Measurements from ENCODE around the gene ZNF32.

ZNF32 gene, protein sequence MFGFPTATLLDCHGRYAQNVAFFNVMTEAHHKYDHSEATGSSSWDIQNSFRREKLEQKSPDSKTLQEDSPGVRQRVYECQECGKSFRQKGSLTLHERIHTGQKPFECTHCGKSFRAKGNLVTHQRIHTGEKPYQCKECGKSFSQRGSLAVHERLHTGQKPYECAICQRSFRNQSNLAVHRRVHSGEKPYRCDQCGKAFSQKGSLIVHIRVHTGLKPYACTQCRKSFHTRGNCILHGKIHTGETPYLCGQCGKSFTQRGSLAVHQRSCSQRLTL

GRCh38 chr10:43648398-43649184, at the start of gene ZNF32:
ZNF32 (minus strand) TSS chr10:43648881; CDS start chr10:43646133, 2,748 bp downstream.
- peak; percentile 77 for DNase-seq (ENCODE audit: insufficient read length, low spot score)
- no peak for FAIRE-seq
- no peak for TF ChIP-seq CTCF (IDR thresholded peaks at IDR 0.05; ENCODE audit: insufficient read depth, missing control alignments)

- DNase-seq (ENCODE audit: insufficient read length, low spot score) = no peak
- no peak for FAIRE-seq
- no peak for TF ChIP-seq CTCF (IDR thresholded peaks at IDR 0.05; ENCODE audit: insufficient read depth, missing control alignments)
These were observed 49.5 kb upstream of the ZNF32 start for GRCh38 chr10:43698156-43698555.

DNA sequence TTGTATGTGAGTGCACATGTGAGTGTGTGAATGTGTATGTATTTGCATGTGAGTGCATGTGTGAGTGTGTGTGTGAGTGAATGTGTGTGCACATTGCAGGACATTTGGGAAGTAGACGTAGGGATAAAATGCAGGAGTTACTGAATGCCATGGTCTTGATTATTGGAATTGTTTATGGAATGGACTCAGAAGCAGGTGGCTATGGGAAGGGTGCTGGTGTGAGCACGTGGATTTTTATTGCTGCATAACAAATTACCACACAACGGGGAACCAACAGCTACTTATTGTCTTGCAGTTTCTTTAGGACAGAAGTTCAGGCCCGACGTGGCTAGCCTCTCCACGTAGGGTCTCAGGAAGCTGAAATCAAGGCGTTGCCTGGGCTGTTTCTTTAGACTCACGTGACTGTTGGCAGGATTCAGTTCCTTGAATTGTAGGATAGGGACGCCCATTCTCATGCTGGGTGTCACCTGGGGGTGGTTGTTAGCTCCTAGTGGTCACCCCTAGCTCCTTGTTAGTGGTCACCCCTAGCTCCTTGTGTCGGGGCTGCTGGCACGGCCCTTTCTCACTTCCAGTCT, 48.3 kb upstream of the ZNF32 start:
- no peak for FAIRE-seq
- no peak for DNase-seq (ENCODE audit: insufficient read length, low spot score)
- no peak for TF ChIP-seq CTCF (IDR thresholded peaks at IDR 0.05; ENCODE audit: insufficient read depth, missing control alignments)

DNA sequence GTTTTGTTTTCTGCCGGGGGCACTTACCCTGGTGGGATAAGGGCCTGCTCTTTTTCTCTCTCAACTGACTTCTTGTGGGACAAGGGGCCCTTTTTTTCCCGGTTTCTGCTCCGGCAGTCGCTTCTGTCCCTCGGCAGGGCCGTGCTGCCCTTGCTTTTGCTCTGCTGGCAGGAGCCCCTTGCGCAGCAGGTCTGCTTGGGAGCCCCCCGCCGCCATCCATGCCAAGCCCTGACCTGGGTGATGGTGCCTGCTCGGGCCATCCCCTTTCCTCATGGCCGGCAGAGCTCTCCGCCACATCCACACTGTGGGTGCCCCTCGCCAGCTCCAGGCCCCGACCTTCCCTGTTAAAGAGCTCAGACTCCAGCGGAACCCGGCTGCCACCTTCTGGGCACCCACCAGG, 47.0 kb upstream of the ZNF32 start:
- FAIRE-seq (no peak), DNase-seq (ENCODE audit: insufficient read length, low spot score) (no peak)
- TF ChIP-seq CTCF (IDR thresholded peaks at IDR 0.05; ENCODE audit: insufficient read depth, missing control alignments) = no peak

DNA sequence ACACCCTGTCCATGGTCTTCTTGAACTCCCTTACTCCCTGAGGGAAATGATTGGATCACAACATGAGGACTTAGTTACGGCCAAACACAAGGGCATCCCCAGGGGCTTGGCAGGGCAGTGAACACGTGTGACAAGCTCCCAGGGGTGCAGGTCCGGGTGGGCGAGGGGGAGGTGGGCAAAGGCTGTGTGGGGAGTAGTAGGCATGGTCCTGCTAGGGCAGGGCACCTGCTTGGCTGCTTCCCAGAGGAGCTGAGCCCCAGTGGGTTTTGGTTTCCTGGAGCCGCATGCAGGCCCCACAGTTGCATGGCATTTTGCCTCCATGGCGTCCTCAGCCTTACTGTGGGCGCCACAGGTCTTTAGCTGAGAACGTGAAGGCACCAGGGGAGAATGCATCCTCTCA, 46.6 kb upstream of the ZNF32 start:
- no peak for FAIRE-seq
- no peak for DNase-seq (ENCODE audit: insufficient read length, low spot score)
- TF ChIP-seq CTCF (IDR thresholded peaks at IDR 0.05; ENCODE audit: insufficient read depth, missing control alignments) = no peak

- DNase-seq (ENCODE audit: insufficient read length, low spot score) (no peak), FAIRE-seq (no peak)
- no peak for TF ChIP-seq CTCF (IDR thresholded peaks at IDR 0.05; ENCODE audit: insufficient read depth, missing control alignments)
These were observed 45.8 kb upstream of the ZNF32 start for GRCh38 chr10:43694526-43694925.

Measured in D721Med (cell line).